ENCODE measurements around the gene VAPB. TPM values are rescaled to one million over a fixed set of nuclear protein-coding genes. Genes with fewer than 3 reads are reported as not detected.

The VAPB gene
- total RNA-seq, 6 experiments from 2014 or later: 48.9 to 57.4 (median 54.5) TPM

- no peaks in the 10 kb centered on the region for H3K9me3 Mint-ChIP-seq
- H3K4me1 Mint-ChIP-seq (ENCODE audit: low read depth): peaks cover 58% of the 10 kb centered on the region
- no peak for DNase-seq
- peaks cover 44% of the 10 kb centered on the region for H3K36me3 Mint-ChIP-seq (ENCODE audit: low read depth)
- no peaks in the 10 kb centered on the region for H3K27me3 Mint-ChIP-seq (ENCODE audit: insufficient read depth)
- H3K27ac Mint-ChIP-seq: no peak overlapping the region
- TF ChIP-seq CTCF (IDR thresholded peaks at IDR 0.05): no peak
- no peak overlapping the region for H3K4me3 Mint-ChIP-seq
Observed at GRCh38 chr20:58436868-58437645, 48.0 kb downstream of the VAPB start.

DNA sequence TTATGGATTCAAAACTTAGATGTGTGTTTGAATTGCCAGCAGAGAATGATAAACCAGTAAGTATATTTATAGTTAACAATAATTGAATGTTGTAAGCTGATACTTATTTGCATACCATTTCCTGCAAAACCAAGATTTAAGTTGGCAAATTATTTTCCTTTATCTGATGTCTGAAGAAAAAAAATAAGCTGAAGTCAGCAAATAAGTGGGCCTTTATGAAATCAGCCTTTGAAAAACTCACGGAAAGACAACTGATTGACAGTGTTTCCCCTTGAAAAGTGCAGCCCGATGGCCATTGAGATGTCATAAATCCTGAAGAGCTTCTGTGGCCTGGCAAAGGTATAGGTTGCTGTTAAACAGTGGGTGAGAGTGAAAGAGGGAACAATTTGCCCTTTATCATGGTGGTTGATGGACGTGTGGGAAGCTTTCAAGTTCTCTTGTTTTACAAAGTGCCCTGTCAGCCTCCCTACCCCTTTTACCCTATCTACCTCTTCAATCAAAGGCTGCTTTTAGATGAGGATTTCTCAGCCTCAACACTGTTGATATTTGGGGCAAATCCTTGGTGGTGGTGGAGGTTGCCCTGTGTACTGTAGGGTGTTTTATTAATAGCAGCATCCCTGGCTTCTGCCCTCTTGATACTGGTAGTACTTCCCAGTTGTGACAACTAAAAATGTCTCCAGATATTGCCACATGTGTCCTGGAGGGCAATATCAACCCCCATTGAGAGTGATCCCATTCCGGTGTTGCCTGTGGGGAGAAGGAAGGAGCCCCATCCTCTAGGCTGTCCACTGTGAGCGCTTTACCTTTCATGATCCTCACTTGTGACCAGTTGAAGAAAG lies 50.2 kb downstream of the VAPB start:
- no peaks in the 10 kb centered on the region for H3K9me3 Mint-ChIP-seq
- no peak for TF ChIP-seq CTCF (IDR thresholded peaks at IDR 0.05)
- DNase-seq: no peak
- peak overlapping the region; percentile 46 for H3K27ac Mint-ChIP-seq
- no peaks in the 10 kb centered on the region; the same call in 1 of the 2 replicates for H3K27me3 Mint-ChIP-seq (ENCODE audit: insufficient read depth)
- H3K36me3 Mint-ChIP-seq (ENCODE audit: low read depth): peaks cover 43% of the 10 kb centered on the region
- peaks cover 36% of the 10 kb centered on the region for H3K4me1 Mint-ChIP-seq (ENCODE audit: low read depth)
- no peak overlapping the region for H3K4me3 Mint-ChIP-seq

GRCh38 chr20:58440021-58440767 lies 51.2 kb downstream of the VAPB start:
- no peak for TF ChIP-seq CTCF (IDR thresholded peaks at IDR 0.05)
- no peak for DNase-seq
- H3K9me3 Mint-ChIP-seq: no peaks in the 10 kb centered on the region
- peaks cover 51% of the 10 kb centered on the region for H3K36me3 Mint-ChIP-seq (ENCODE audit: low read depth)
- peaks cover 1% of the 10 kb centered on the region; the same call in 1 of the 2 replicates for H3K27me3 Mint-ChIP-seq (ENCODE audit: insufficient read depth)
- H3K4me1 Mint-ChIP-seq (ENCODE audit: low read depth): peaks cover 26% of the 10 kb centered on the region
- no peak overlapping the region for H3K4me3 Mint-ChIP-seq
- peak overlapping the region; percentile 46 for H3K27ac Mint-ChIP-seq

GRCh38 chr20:58441723-58442122 lies 52.7 kb downstream of the VAPB start:
- TF ChIP-seq CTCF (IDR thresholded peaks at IDR 0.05): no peak
- peaks cover 45% of the 10 kb centered on the region for H3K36me3 Mint-ChIP-seq (ENCODE audit: low read depth)
- peaks cover 19% of the 10 kb centered on the region for H3K4me1 Mint-ChIP-seq (ENCODE audit: low read depth)
- peaks cover 1% of the 10 kb centered on the region; the same call in 1 of the 2 replicates for H3K27me3 Mint-ChIP-seq (ENCODE audit: insufficient read depth)
- no peak for DNase-seq
- no peaks in the 10 kb centered on the region for H3K9me3 Mint-ChIP-seq
- H3K27ac Mint-ChIP-seq: no peak overlapping the region
- H3K4me3 Mint-ChIP-seq: no peak overlapping the region

DNA sequence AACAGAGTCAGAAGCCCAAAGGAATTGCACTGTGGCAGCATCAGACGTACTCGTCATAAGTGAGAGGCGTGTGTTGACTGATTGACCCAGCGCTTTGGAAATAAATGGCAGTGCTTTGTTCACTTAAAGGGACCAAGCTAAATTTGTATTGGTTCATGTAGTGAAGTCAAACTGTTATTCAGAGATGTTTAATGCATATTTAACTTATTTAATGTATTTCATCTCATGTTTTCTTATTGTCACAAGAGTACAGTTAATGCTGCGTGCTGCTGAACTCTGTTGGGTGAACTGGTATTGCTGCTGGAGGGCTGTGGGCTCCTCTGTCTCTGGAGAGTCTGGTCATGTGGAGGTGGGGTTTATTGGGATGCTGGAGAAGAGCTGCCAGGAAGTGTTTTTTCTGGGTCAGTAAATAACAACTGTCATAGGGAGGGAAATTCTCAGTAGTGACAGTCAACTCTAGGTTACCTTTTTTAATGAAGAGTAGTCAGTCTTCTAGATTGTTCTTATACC lies 55.8 kb downstream of the VAPB start:
- TF ChIP-seq CTCF (IDR thresholded peaks at IDR 0.05): no peak
- H3K36me3 Mint-ChIP-seq (ENCODE audit: low read depth): peaks cover 24% of the 10 kb centered on the region
- peaks cover 1% of the 10 kb centered on the region; the same call in 1 of the 2 replicates for H3K27me3 Mint-ChIP-seq (ENCODE audit: insufficient read depth)
- DNase-seq: no peak
- H3K9me3 Mint-ChIP-seq: no peaks in the 10 kb centered on the region
- peaks cover 20% of the 10 kb centered on the region for H3K4me1 Mint-ChIP-seq (ENCODE audit: low read depth)
- H3K4me3 Mint-ChIP-seq: no peak overlapping the region
- peak overlapping the region; percentile 6; the same call in 1 of the 2 replicates for H3K27ac Mint-ChIP-seq
